Right ventricle myocardium inferior (tissue), 1 donor: Measurements from ENCODE around the gene DHH. TPM values are rescaled to one million over a fixed set of nuclear protein-coding genes. Genes with fewer than 3 reads are reported as not detected.
A peak's percentile ranks its signal among the peaks of the same experiment; 100 is the strongest.
"Not testable (repeated sequence)": the region's sequence is repeated elsewhere in the genome, so short reads cannot be mapped to it uniquely, and the experiment has no call there.

Source experiments
- ATAC-seq: fragments of 200-7000 bp; cut with Tn5 transposase; one replicate; pipeline ENCODE4 v1.9.1; 2020; ENCODE audit warnings: mild to moderate bottlenecking, moderate library complexity
- DNase-seq: peaks from one replicate; pipeline ENCODE4 v3.0.0; 2021; ENCODE audit errors: missing footprints
- intact Hi-C: fragments of 100-400 bp; cut with DNase I; formaldehyde crosslinking; loops from one replicate; pipeline ENCODE4 v1.11.0; 2022
- long read RNA-seq: library from polyadenylated mRNA; unstranded; transcript quantifications from one replicate; pipeline ENCODE4 v2.0.0, GENCODE V29; 2021
- total RNA-seq: library from RNA; stranded (reverse); fragmentation: NEBNext Ultra II Directional; extraction: Animal tissue kit (Norgen Biotek cat#: 25700); gene quantifications from one replicate; pipeline ENCODE4 v1.2.1, GENCODE V29; 2021
- donor health status: DM: no; HTN: yes; CAD: no; lungs with severe emphysema.

The DHH gene
- total RNA-seq: 0.87 TPM
- long read RNA-seq: 0 reads

DNA sequence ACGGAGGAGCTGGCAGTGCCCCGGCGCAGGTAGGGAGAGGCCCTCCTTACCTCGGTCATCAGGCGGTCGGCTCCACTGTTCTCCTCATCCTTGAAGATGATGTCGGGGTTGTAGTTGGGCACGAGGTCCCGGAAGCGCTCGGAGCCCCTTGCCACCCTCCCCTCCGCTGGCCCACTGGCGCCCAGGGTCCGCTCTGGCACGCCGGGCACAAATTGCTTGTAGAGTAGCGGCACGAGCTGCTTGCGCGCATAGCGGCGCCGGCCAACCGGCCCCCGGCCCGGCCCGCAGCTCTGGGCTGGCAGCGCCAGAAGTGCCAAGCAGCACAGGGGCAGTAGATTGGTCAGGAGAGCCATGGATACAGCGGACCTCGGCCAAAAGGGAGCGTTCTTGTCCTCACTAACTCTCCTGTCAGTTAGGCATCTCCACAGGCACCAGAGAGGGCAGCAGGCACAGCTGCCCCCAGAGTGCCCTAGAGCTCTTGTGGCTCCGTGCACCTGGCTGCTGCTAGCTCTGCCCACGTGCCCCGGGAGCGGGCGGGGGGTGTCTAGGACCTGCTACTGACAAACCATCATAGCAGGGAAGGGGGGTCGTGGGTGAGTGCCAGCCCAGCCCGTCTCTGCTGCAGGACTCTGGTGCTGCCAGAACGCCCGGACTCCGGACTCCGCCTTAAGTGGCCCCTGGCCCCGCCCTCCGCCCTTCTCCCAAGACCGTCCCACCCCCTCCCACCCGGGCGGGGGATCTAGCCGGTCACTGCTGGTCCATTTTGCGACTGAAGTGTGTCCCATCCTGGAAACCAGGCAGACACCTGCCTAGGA is at the start of gene DHH:
TSS of gene DHH (minus strand) at position 642 of the 815 bp plus-strand sequence. CDS start at position 353, 289 bp downstream.
- no peak for DNase-seq
- peak; percentile 26 for ATAC-seq
- intact Hi-C loops: no loop called here

GRCh38 chr12:49144384-49144783 is 49.8 kb upstream of the DHH start:
- intact Hi-C loops: no loop called here
- ATAC-seq (no peak), DNase-seq (no peak)

- DNase-seq (no peak), ATAC-seq (no peak)
- intact Hi-C loops: no loop called here
Measured at GRCh38 chr12:49138999-49139398, 44.4 kb upstream of the DHH start.

DNA sequence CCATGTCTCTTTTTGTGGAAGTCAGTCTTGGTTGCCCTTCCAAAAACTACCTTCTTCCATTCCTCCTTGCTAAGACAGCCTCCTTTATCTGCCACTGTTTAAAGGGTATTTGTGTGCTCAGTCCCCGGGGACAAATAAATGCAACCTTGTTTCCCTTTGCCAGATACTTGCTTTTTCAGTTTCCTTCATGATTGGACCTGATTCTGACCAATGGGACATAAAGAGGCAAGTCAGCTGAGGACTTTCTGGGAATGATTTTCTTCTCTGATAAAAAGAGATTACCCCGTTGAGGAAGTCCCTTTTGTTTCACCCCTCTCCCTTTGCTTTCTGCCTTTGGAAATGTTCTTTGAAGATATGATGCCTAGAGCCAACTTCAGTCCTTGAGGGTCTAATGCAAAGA is 44.0 kb upstream of the DHH start:
- DNase-seq: no peak
- intact Hi-C loops: no loop called here
- no peak for ATAC-seq

GRCh38 chr12:49137476-49137875 is 42.9 kb upstream of the DHH start:
- no peak for ATAC-seq
- DNase-seq: no peak
- intact Hi-C loops: no loop called here

GRCh38 chr12:49136997-49137396 is 42.4 kb upstream of the DHH start:
- intact Hi-C loops, DNase-seq, ATAC-seq: not testable (repeated sequence)

DNA sequence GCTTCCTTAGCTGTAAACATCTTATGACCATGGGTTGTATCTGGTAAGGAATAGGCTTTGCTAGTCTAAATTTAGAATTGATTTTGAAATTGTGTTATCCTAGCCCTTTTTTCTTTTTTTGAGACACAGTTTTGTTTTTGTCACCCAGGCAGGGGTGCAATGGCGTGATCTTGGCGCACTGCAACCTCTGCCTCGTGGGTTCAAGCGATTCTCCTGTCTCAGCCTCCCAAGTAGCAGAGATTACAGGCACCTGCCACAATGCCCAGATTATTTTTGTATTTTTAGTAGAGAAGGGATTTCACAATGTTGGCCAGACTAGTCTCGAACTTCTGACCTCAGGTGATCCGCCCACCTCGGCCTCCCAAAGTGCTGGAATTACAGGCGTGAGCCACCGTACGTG is 39.0 kb upstream of the DHH start:
- intact Hi-C loops: no loop called here
- ATAC-seq: no peak

GRCh38 chr12:49133014-49133413 is 38.4 kb upstream of the DHH start:
- intact Hi-C loops: no loop called here
- DNase-seq: no peak
- no peak for ATAC-seq

More for the DNA sequence above, 39.0 kb upstream of the DHH start:
- DNase-seq: no peak

DNA sequence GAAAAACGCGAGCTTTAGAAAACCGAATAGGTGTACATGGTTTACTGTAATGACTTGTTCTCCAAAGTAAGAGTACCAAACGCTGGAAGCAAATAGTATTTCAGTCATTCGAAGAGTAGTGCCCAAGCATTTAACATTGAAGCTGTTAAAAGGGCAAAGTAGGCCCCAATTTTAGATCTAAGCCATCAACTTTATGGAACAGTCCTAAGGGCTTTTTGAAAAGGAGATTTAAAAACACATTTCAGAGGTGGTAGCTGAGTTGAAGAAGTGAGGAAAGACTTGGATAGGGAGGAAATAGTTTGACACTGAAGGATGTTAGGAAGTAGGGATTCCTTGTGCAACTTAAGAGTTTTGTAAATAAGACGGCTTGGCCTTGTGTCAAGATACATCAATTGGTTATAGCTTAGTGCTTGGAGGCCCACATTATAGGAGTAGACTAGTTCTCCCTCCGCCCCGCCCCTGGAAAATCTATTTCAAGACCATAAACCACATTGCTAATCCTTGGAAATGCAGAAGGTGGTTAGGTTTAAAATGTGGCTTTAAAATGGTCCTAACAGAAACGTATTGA is 37.4 kb upstream of the DHH start:
- intact Hi-C loops: loop anchor here (1.0 kb wide), 1 partner anchor 102 kb away; no protein-coding TSS in a partner anchor
- DNase-seq: no peak
- ATAC-seq: no peak

GRCh38 chr12:49131051-49131893 is 36.7 kb upstream of the DHH start, which contains the start of gene TUBA1B:
TSS of gene TUBA1B (minus strand) at chr12:49131395. CDS start at chr12:49131300, 95 bp downstream.
- ATAC-seq: peak; percentile 96
- intact Hi-C loops: loop anchor here (1.0 kb wide), 1 partner anchor 103 kb away; no protein-coding TSS in a partner anchor

GRCh38 chr12:49130151-49131050 is 35.8 kb upstream of the DHH start:
- peak; percentile 98 for DNase-seq
- peak; percentile 86 for ATAC-seq
- intact Hi-C loops: loop anchor here (1.0 kb wide), 2 partner anchors 58 to 104 kb away; no protein-coding TSS in a partner anchor

More at GRCh38 chr12:49131051-49131893, 36.7 kb upstream of the DHH start, which contains the start of gene TUBA1B:
- DNase-seq: peak; percentile 97

- ATAC-seq (no peak), DNase-seq (no peak)
- intact Hi-C loops: loop anchor here (1.0 kb wide), 1 partner anchor 59 kb away; no protein-coding TSS in a partner anchor
Measured at GRCh38 chr12:49129332-49130150, 34.9 kb upstream of the DHH start.

DNA sequence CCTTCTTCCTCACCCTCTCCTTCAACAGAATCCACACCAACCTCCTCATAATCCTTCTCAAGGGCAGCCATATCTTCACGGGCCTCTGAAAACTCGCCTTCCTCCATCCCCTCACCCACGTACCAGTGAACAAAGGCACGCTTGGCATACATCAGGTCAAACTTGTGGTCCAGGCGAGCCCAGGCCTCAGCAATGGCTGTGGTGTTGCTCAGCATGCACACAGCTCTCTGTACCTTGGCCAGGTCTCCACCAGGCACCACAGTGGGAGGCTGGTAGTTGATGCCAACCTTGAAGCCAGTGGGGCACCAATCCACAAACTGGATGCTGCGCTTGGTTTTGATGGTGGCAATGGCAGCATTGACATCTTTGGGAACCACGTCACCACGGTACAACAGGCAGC is 33.4 kb upstream of the DHH start:
- DNase-seq, ATAC-seq, intact Hi-C loops: not testable (repeated sequence)

DNA sequence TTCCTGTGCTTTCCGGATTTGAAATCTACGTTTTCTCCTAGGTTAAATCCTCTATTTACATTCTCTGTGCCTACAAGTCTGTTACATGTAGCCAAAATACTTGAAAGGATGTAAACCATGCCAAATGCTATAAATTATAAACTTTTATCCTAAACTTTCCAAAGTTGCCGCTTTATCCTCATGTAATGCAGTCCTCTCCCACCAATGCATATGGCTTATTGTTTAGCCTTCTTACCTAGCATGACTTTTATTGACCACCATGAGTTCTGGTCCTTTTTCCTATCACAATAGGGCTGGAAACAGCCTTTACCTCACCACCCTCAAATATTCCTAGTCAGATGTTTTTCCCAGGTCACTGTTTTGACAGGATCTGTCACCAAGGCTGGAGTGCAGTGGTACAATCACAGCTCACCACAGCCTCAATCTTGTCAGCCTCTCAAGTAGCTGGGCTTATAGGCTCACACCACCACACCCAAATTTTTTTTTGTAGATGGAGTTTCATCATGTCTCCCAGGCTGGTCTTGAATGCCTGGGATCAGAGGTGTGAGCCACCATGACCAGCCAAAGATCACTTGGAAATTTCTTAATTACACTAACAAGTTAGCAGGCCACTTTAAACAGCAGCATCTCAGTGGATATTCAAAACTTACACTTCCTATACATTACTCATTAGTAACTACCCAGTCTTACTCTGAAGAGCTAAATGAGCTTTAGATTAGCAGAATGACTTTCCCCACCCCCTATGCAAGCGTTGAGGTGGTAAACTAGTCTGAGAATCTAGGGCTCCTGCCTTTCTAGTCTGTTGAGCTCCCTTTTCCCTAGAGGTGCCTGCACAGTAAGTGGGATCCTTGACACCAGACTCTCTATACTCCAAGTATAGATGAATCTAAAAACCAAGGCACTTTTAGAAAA is 32.5 kb upstream of the DHH start:
- intact Hi-C loops: no loop called here
- DNase-seq (no peak), ATAC-seq (no peak)

DNA sequence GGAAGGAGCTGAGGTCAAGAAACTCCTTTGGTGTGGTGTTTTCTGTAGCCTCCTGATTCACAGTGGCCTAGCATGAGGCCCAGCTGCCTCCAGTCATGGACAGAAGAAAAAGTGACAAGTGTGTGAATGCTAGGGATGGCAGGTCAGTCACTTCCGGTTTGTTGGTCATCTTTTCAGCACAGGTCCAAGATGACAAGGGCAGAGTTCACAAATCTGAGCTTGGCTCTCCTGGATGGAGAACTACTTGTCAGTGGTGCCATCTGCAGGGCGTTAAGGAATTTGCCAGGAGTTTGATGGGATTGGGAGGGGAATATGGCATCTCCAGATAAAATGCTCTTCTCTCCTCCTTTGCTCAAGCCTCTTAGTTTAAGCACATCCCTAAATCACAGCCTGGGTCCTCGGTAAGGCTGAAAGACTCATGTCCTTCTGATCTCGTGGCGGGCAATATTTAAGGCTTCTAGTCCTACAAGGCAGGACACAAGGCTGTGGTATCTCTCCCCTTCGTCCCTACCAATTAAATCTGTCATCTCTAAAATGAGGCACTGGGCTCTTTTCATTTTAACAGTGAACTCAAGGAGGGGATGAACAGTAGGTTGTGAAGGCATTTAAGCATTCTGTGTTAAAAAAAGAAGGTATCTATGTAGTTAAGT is 26.6 kb upstream of the DHH start:
- ATAC-seq (peak; percentile 54), DNase-seq (no peak)
- intact Hi-C loops: loop anchor here (1.0 kb wide), 2 partner anchors 33 to 58 kb away; no protein-coding TSS in a partner anchor

GRCh38 chr12:49111206-49111605 is 16.6 kb upstream of the DHH start:
- intact Hi-C loops: no loop called here
- DNase-seq (no peak), ATAC-seq (no peak)
